NCI-H2081 treated with DMSO at 0.1 percent for 48 hours (cell line): Measurements from ENCODE around the gene INHBC.
"Not testable (repeated sequence)": the region's sequence is repeated elsewhere in the genome, so short reads cannot be mapped to it uniquely, and the experiment has no call there.

Source experiments
- DNase-seq: peaks from one replicate; lab custom pipeline; 2025; lab: John Stamatoyannopoulos, UW

Gene INHBC

GRCh38 chr12:57487055-57487596, 52.5 kb downstream of the INHBC start:
- DNase-seq = no peak

- DNase-seq = peak; percentile 92
Measured at GRCh38 chr12:57487597-57488401, 53.2 kb downstream of the INHBC start, which contains the start of gene MARS1. TSS of gene MARS1 (plus strand) at chr12:57488068. CDS start at chr12:57488091, 23 bp downstream.

- DNase-seq = no peak
Measured at GRCh38 chr12:57488402-57489156, 54.0 kb downstream of the INHBC start.

GRCh38 chr12:57489157-57489641, 54.6 kb downstream of the INHBC start:
- DNase-seq = no peak

GRCh38 chr12:57490126-57490525, 55.5 kb downstream of the INHBC start:
- DNase-seq = no peak

GRCh38 chr12:57491393-57492280, 57.1 kb downstream of the INHBC start:
- DNase-seq = no peak

GRCh38 chr12:57495051-57495701, 60.6 kb downstream of the INHBC start:
- not testable (repeated sequence) for DNase-seq

GRCh38 chr12:57496822-57497221, 62.2 kb downstream of the INHBC start:
- no peak for DNase-seq

- DNase-seq = no peak
Measured at GRCh38 chr12:57497223-57498131, 62.9 kb downstream of the INHBC start.

- no peak for DNase-seq
Measured at GRCh38 chr12:57498132-57498502, 63.5 kb downstream of the INHBC start.

- DNase-seq = no peak
Measured at GRCh38 chr12:57498571-57498970, 64.0 kb downstream of the INHBC start.

GRCh38 chr12:57500213-57500612, 65.6 kb downstream of the INHBC start:
- no peak for DNase-seq
